Measurements from ENCODE around the gene TFAP2C. TPM values are rescaled to one million over a fixed set of nuclear protein-coding genes. Genes with fewer than 3 reads are reported as not detected.
A peak's percentile ranks its signal among the peaks of the same experiment; 100 is the strongest.

The TFAP2C gene
- total RNA-seq, 1 experiment from 2014 or later: 34.8 TPM

DNA sequence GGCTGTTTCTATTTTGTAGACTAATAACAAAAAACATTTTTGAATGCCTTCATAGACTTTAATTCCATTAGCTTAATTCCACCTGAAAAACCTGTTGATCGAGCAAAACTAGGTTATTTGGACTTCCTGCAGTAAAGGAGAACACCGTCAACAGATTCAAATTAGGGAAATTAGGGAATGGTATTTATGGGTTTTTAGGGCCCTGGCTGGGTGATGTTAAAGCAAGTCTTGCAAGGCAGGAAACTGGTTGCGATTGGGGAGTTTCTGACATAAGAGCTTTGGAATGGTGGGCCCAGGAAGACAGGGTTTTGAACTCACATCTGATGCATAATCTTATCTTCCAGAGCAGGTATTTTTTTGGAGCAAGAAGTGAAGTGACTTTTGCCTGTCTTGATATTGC is 40.1 kb upstream of the TFAP2C start:
- ChIA-PET POLR2A (ENCODE audit: unreplicated experiment) (interaction anchor here (0.7 kb wide), 1 partner anchor 10 kb away, joined by 5 read pairs; no protein-coding TSS in a partner anchor), CTCF (interaction anchor here (0.6 to 0.7 kb wide), 2 partner anchors 507 to 1110 kb away, joined by 3 to 4 read pairs; no protein-coding TSS in a partner anchor)
- no peaks in the 10 kb centered on the region for H3K79me2 ChIP-seq (ENCODE audit: low read depth)
- H3K9me2 ChIP-seq (ENCODE audit: insufficient read depth): no peaks in the 10 kb centered on the region
- no peaks in the 10 kb centered on the region for H4K20me1 ChIP-seq (ENCODE audit: insufficient read depth)
- H3K4me3 ChIP-seq: no peak overlapping the region
- H3K27me3 ChIP-seq (ENCODE audit: insufficient read depth, low read depth): no peaks in the 10 kb centered on the region
- peak in 1 of 2 experiments; percentile 85 for DNase-seq
- H3K36me3 ChIP-seq (ENCODE audit: low read depth): no peaks in the 10 kb centered on the region
- no peak overlapping the region for H2AFZ ChIP-seq
- TF ChIP-seq CTCF (conservative IDR thresholded peaks at IDR 0.05) (no peak), EZH2 (IDR thresholded peaks at IDR 0.05; ENCODE audit: low read depth) (no peak)
- BruUV-seq (replicated peaks): no TSS peak
- intact Hi-C loops (cut with micrococcal nuclease; ENCODE audit: unreplicated experiment): no loop called here
- H3K4me1 ChIP-seq (replicated peaks; ENCODE audit: insufficient read depth): peaks cover 62% of the 10 kb centered on the region
- no peaks in the 10 kb centered on the region for H3K9me3 ChIP-seq (ENCODE audit: insufficient read depth, low read depth)
- H3K27ac ChIP-seq: peak overlapping the region; percentile 35
- peak overlapping the region; percentile 25 for H3K4me2 ChIP-seq
- H3F3A ChIP-seq (ENCODE audit: insufficient read depth, low read depth): peaks cover 61% of the 10 kb centered on the region

DNA sequence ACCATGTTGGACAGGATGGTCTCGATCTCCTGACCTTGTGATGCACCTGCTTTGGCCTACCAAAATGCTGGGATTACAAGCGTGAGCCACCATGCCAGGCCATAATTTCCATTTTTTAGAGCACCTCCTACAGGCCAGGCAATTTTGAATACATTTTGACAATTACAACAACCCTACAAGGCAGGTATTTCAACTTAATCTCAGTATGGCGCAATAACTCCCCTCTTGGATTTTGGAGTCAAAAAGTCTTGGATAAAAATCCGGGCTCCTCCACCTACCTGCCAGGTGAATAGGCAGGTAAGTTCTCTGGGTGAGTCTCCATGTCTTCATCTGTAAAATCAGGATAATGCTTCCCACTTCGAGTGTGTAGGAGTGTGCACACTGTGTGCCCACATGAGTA is 39.5 kb upstream of the TFAP2C start:
- no peaks in the 10 kb centered on the region for H3K36me3 ChIP-seq (ENCODE audit: low read depth)
- H3K4me1 ChIP-seq (replicated peaks; ENCODE audit: insufficient read depth): peaks cover 62% of the 10 kb centered on the region
- ChIA-PET POLR2A (ENCODE audit: unreplicated experiment) (interaction anchor here (0.6 kb wide), 1 partner anchor 235 kb away, joined by 3 read pairs; no protein-coding TSS in a partner anchor), CTCF (interaction anchor here (0.7 kb wide), 1 partner anchor 384 kb away, joined by 6 read pairs; no protein-coding TSS in a partner anchor)
- no peaks in the 10 kb centered on the region for H3K27me3 ChIP-seq (ENCODE audit: insufficient read depth, low read depth)
- no peaks in the 10 kb centered on the region for H3K9me3 ChIP-seq (ENCODE audit: insufficient read depth, low read depth)
- H3K79me2 ChIP-seq (ENCODE audit: low read depth): no peaks in the 10 kb centered on the region
- intact Hi-C loops (cut with micrococcal nuclease; ENCODE audit: unreplicated experiment): no loop called here
- H2AFZ ChIP-seq: no peak overlapping the region
- no peaks in the 10 kb centered on the region for H4K20me1 ChIP-seq (ENCODE audit: insufficient read depth)
- H3K4me2 ChIP-seq: peak overlapping the region; percentile 25; the same call in 1 of the 2 replicates
- TF ChIP-seq EZH2 (IDR thresholded peaks at IDR 0.05; ENCODE audit: low read depth): no peak
- TF ChIP-seq CTCF (conservative IDR thresholded peaks at IDR 0.05): no peak; the same call in 1 of the 2 replicates
- peaks cover 61% of the 10 kb centered on the region for H3F3A ChIP-seq (ENCODE audit: insufficient read depth, low read depth)
- H3K9me2 ChIP-seq (ENCODE audit: insufficient read depth): no peaks in the 10 kb centered on the region
- H3K4me3 ChIP-seq: no peak overlapping the region
- BruUV-seq (replicated peaks): no TSS peak
- peak overlapping the region; percentile 35 for H3K27ac ChIP-seq
- DNase-seq: no peak

- H3K4me2 ChIP-seq: no peak overlapping the region
- intact Hi-C loops (cut with micrococcal nuclease; ENCODE audit: unreplicated experiment): no loop called here
- H3K9me2 ChIP-seq (ENCODE audit: insufficient read depth): no peaks in the 10 kb centered on the region
- no peaks in the 10 kb centered on the region for H3K27me3 ChIP-seq (ENCODE audit: insufficient read depth, low read depth)
- BruUV-seq (replicated peaks): no TSS peak
- POLR2A ChIA-PET (ENCODE audit: unreplicated experiment): interaction anchor here (0.6 kb wide), 1 partner anchor 98 kb away, joined by 3 read pairs; no protein-coding TSS in a partner anchor
- H3K4me1 ChIP-seq (replicated peaks; ENCODE audit: insufficient read depth): peaks cover 62% of the 10 kb centered on the region
- peaks cover 61% of the 10 kb centered on the region for H3F3A ChIP-seq (ENCODE audit: insufficient read depth, low read depth)
- no peak overlapping the region for H3K4me3 ChIP-seq
- H4K20me1 ChIP-seq (ENCODE audit: insufficient read depth): no peaks in the 10 kb centered on the region
- peak overlapping the region; percentile 84 for H3K27ac ChIP-seq
- CTCF ChIA-PET: no interaction called here
- no peak for TF ChIP-seq CTCF (conservative IDR thresholded peaks at IDR 0.05)
- TF ChIP-seq EZH2 (IDR thresholded peaks at IDR 0.05; ENCODE audit: low read depth): no peak
- H3K9me3 ChIP-seq (ENCODE audit: insufficient read depth, low read depth): no peaks in the 10 kb centered on the region
- no peaks in the 10 kb centered on the region for H3K36me3 ChIP-seq (ENCODE audit: low read depth)
- DNase-seq: peak in 1 of 2 experiments; percentile 60
- no peak overlapping the region for H2AFZ ChIP-seq
- no peaks in the 10 kb centered on the region for H3K79me2 ChIP-seq (ENCODE audit: low read depth)
Measured at GRCh38 chr20:56590888-56591287, 38.2 kb upstream of the TFAP2C start.
